WI38 (cell line): ENCODE measurements around the gene TRAF2.

Experiments used
- H3K4me3 ChIP-seq: 2 replicates; pipeline ENCODE4 v1.5.1; 2011; ENCODE audit warnings: low read depth, mild to moderate bottlenecking, control low read depth, low read length
- TF ChIP-seq, protein P1 (sequence below): IDR thresholded peaks from 2 replicates; pipeline ENCODE4 v1.5.1; 2012; ENCODE audit warnings: low read depth, mild to moderate bottlenecking, control low read depth, low read length

Gene TRAF2

DNA sequence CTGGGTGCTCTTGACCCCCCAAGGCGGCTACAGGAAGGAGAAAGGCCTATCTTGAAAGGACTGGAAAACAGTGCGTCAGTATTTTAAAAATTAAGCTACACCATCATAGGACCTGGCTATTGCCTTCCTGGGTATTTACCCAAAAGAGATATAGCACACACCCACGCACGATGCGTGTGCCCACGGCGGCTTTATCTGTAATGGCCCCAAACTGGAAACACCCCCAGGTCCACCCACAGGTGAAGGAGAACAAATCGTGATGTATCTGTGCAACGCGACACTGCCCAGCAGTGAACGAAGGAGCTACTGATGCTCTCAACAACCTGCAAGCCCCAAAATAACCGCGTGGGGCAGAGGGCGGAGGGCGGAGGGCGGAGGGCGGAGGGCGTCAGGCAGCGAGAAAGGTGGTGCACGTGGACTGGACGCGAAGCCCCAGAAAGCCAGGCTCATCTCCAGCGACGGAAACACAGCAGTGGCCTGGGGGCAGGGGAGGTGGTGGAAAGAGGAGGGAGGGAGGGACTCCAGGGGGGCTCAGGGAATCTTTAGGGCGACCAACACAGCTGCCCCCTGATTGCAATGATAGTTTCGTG, 78.6 kb downstream of the TRAF2 start:
- TF ChIP-seq, protein P1, sequence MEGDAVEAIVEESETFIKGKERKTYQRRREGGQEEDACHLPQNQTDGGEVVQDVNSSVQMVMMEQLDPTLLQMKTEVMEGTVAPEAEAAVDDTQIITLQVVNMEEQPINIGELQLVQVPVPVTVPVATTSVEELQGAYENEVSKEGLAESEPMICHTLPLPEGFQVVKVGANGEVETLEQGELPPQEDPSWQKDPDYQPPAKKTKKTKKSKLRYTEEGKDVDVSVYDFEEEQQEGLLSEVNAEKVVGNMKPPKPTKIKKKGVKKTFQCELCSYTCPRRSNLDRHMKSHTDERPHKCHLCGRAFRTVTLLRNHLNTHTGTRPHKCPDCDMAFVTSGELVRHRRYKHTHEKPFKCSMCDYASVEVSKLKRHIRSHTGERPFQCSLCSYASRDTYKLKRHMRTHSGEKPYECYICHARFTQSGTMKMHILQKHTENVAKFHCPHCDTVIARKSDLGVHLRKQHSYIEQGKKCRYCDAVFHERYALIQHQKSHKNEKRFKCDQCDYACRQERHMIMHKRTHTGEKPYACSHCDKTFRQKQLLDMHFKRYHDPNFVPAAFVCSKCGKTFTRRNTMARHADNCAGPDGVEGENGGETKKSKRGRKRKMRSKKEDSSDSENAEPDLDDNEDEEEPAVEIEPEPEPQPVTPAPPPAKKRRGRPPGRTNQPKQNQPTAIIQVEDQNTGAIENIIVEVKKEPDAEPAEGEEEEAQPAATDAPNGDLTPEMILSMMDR: no peak
- H3K4me3 ChIP-seq: no peak overlapping the region

DNA sequence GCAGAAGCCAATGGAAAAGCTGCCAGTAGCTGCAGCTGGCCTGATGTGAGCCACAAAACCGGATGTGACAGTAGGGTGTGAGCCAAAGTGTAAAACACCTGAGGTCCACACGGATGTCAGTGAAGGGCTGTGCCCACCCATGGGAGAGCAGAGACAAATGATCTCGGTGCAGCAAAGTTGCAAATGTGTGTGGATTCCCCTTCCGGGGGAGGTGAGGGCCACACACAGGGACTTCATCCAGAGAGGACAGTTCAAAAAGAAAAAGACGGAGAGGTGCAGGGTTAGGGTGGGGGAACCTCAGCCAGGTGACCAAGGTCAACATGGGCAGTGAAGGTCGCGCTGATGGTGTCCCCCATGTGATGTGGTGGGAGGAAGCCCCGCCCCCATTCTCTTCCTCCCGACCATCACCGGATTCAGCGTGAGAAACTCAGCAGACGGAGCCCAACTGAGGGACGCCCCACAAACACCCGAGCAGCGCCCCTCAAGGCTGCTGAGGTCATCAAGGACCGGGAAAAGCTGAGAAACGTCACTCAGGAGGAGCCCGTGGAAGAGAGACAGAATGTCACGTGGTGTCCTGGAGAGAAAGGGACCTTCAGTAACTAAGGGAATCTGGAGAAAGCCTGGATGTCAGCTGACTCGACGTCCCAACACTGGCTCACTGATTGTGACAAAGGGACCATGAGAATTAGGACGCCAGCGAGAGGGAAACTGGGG, 79.6 kb downstream of the TRAF2 start:
- no peak overlapping the region for H3K4me3 ChIP-seq
- TF ChIP-seq, protein P1: no peak

DNA sequence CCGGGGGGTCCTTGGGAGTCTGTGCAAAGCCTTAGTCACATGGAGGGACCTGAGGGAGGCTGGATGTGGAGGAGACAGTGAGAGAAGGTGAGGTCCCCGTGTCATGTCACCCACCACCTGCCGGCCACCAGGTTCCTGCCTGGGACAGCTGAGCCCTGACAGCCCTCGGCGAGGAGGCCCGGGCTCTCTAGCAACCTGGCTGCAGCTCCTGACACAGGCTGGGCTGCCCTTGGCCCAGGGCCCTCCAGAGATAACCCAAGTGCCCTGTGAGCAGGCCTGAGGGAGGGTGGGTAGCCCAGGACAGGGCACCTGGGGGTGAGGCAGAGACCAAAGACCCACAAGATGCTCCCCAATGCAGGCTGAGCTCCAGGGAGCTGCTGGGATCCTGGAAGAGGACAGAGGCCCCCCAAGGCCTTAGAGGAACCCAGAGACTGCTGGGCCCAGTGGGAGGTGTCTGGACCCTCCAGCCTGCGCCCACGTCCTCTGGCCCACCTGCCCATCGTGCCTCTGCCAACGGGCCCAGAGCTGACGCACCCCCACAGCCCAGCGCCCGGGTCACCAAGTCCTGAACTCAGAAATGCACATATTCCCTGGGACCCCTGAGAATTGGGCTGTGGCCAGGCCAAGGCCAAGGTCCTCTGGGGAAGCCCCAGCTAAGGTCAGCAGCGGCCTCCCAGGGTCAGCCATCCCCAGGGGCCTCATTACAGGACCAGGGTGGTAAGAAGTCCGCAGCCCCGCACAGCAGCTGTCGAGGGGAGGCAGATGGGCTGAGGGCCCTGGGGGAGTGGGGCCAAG, 82.2 kb downstream of the TRAF2 start:
- TF ChIP-seq, protein P1: no peak
- no peak overlapping the region for H3K4me3 ChIP-seq

DNA sequence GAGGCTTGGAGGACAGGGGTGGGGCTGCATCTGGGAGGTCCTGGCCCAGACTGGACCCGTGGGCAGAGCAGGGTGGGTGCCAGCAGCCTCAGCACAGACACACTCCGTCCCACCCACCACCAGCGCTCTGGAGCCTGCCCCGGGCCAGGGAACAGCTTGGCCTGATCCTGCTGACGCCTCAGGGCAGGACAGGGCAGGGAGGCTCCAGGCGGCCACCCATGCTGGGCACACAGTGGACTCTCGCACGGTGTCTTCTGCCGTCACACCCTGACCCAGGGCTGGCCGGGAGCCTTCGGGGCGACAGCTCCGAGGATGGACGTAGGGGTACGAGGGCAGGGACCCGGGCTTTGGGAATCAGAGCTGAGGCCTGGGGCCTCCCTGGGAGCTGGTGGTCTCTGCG, 82.8 kb downstream of the TRAF2 start:
- no peak overlapping the region for H3K4me3 ChIP-seq
- TF ChIP-seq, protein P1: no peak

DNA sequence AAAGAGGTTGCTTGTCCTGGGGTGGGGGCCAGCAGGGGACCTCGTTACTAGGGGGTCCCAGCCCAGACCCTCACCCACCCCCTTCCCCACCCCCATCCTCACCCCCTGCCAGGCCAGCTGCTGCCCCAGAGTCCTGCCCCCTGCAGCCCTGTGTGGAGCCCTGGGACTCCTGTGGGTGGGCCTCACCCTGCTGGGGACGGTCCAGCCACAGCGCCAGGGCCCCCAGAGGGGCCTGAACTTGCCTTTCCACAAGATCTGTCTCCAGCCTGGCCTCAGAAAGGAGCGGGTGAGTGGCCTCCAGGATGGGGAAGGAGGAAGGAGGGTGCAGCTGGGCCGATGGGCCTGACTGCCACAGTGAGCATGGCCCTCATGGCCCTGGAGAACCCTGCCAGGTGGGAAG, 83.5 kb downstream of the TRAF2 start:
- no peak overlapping the region for H3K4me3 ChIP-seq
- TF ChIP-seq, protein P1: no peak

DNA sequence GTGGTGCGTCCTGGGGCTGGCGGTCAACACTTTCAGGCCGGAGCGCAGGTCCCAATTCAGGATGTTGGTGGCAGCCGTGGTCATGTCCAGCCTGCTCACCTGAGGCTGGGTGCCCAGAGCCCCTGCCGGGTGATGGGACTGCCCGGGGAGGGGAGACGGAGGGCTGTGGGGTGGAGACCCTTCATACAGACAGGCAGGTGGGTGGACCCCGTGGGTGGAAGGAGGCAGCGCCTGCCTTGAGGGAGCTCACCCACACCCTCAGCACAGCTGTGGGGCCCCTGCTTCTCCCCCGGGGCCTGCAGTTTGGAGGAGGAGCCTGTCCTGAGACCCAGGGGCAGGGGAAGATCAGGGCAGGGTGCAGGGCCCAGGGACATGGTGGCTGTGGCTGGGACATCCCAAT, 84.0 kb downstream of the TRAF2 start:
- TF ChIP-seq, protein P1: no peak

DNA sequence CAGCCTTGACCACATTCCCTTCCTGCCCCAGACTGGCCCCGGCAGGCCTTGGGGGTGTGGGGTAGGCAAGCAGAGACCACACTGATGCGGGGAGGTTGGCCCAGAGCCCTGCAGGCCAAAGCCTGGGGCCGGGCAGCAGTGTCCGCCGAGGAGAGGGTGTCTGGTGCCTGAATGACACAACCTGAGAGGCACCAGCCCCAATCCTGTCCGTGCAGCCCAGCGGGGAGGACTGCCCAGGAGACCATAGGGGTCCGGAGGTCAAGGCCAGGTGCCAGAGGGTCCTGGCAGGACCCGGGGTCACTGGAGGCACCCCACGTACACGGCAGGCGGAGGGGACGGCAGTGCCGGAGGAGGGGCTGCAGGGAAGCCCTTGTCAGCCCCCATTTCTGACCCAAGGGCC, 85.4 kb downstream of the TRAF2 start:
- TF ChIP-seq, protein P1: no peak
- no peak overlapping the region for H3K4me3 ChIP-seq

More for the DNA sequence above, 84.0 kb downstream of the TRAF2 start:
- H3K4me3 ChIP-seq: no peak overlapping the region
